GM18499 (cell line): ENCODE measurements around the gene STXBP1.

ENCODE experiments used
- ATAC-seq: cut with Tn5 transposase; IDR thresholded peaks from one replicate; pipeline ENCODE4 v1.9.1; 2021; ENCODE audit warnings: moderate number of reproducible peaks; ENCODE audit not compliant: insufficient read depth, unreplicated experiment

STXBP1 gene

DNA sequence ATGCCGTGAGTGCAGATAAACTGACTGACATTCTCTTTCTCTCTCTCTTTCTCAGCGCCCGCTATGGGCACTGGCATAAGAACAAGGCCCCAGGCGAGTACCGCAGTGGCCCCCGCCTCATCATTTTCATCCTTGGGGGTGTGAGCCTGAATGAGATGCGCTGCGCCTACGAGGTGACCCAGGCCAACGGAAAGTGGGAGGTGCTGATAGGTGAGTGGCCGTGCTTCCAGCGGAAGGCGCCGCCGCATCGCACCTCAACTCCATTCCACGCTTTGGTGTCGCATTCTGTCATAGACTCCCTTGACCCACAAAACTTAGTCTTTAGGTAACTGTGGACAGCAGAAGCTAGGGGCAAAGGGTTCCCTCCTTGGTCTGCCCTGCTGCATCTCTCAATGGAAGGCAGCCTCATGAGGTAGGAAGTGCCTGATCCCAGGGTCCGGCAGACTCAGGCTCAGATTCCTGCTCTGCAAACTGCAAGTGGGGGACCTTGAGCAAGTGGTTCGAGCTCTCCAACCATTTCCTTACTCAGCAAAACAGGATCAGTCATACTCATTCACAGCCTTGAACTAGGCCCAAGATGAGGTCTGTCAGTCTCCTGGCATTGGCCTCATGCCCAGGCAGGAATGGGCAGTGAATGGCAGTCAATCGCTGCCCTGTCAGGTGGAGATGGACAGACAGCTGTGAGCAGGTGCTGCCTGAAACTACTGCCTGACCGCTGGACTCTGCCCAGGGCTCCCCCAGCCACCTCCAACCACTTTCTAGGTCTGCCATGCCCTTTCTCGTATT, 70.5 kb downstream of the STXBP1 start:
- no peak for ATAC-seq

DNA sequence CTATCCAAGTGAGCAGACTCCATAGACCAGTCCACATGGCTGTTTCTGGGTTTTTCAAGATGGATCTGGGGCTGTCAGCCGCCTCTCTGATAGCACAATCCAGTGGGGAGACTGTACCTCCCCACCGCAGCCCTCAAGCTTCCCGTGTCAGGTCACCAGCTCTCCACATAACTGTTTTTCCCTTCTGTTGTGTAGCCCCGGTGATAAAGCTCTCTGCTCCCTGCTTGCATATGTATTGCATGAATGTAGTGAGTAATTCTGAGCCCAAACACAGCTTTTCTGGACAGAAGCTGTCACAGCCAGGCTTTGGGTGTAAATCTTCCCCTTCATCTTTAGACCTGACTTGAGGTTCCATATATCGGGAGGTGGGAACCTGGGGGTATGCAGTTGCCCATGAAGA, 71.6 kb downstream of the STXBP1 start:
- ATAC-seq: no peak

DNA sequence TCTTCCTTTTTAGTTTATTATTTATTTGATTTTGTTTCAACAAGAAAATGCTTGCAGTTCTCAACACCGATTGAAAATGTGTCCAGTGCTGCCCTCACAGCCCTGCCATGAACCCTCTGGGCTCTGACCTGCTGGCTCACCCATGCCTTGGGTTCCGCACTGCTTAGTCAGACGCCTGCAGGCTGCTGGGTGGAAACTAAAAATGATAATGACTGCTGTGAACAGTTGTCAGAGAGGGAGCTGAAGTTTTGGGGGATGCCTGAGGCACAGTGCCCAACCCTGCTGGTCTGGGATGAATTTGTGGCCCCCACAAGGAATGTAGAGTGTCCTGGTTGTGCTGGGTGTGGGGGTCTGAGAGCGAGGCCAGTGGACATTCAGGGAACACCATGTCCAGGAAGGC, 72.5 kb downstream of the STXBP1 start:
- ATAC-seq: no peak

DNA sequence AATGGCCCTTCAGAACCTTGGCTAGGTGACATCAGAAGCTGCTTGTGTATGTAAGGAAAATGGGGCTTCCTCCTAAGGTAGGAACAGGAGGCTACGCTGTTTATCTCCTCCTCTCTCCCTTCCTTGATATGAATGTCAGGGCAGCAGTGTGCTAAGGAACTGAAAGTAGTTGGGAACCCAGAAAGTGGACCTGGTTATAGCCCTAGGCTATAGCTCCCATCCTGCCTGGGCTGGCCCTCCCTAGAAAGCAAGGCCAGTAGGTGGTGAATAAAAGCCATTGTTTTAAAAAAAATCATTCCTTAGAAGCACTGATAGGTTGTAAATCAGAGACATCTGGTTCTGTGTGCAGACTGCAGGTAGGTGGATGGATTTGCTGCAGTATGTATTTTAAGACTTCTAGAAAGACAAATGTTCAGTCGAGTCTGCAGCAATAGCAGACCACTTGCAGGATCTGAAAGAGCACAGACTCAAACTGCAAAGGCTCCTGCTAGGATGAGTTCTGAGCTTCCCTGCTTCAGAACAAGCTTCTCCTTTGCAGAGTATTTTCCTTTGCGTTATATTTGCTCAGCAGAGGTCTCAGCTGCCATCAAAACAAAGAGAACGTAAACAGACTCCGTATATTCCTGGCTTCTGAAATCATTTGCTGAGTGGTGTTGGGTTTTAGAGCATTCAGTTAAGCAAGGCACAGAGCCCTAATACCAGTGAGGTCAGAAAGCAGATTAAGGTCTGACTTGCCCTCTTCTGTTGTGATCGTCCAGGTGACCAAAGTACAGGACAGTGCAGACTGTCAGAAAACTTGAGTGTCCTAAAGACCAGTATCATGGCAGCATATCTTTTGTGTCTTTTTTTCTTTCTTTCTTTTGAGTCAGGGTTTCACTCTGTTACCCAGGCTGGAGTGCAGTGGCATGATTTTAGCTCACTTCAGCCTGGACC, 74.7 kb downstream of the STXBP1 start:
- ATAC-seq: no peak

DNA sequence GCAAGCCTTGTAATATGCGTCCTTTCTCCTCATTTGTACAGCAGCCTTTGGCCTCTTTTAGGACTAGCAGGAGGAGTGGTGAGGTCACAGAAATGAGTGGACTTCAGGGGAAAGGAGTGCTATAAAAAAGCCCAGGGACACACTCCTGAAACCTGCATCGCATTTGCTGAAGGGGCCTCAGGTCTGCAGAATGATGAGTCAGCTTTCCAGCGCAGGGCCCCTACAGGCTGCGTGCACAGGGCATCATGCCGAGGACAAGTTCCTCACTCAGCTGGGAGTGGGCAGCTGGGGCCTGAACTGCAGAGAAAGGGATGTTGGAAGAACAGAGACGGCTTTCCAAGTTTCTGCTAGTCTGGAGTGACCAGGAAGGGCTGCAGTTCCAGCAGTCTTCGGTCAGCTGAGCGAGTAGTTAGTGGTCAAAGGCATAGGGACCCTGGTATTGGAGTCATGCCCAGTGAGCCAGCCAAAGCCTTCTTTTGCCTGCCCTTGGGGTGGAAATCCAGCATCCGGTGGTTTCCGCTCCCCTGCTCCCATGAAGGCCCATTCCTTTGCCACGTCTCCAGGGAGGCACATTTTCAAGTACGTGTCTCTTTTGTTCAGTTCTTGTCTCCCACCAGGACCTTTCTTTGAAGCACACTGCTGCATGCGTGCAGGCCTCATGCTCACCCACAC, 77.4 kb downstream of the STXBP1 start:
- ATAC-seq: no peak

DNA sequence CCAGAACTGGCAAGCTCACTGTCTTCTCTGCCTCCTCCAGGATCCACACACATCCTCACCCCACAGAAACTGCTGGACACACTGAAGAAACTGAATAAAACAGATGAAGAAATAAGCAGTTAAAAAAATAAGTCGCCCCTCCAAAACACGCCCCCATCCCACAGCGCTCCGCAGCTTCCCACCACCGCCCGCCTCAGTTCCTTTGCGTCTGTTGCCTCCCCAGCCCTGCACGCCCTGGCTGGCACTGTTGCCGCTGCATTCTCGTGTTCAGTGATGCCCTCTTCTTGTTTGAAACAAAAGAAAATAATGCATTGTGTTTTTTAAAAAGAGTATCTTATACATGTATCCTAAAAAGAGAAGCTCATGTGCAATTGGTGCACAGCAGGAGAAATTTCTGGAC, 78.7 kb downstream of the STXBP1 start:
- no peak for ATAC-seq

DNA sequence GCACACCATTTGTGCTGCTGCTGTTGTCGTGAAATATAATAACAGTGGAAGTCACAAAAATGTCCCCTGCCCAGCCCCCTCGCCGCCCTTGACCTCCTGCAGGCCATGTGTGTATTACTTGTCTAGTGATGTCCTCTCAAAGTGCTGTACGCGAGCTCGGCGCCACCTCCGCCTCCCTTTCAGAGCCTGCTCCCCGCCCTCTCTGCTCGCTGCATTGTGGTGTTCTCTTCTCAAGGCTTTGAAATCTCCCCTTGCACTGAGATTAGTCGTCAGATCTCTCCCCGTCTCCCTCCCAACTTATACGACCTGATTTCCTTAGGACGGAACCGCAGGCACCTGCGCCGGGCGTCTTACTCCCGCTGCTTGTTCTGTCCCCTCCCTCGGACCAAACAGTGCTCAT, 80.0 kb downstream of the STXBP1 start:
- no peak for ATAC-seq

DNA sequence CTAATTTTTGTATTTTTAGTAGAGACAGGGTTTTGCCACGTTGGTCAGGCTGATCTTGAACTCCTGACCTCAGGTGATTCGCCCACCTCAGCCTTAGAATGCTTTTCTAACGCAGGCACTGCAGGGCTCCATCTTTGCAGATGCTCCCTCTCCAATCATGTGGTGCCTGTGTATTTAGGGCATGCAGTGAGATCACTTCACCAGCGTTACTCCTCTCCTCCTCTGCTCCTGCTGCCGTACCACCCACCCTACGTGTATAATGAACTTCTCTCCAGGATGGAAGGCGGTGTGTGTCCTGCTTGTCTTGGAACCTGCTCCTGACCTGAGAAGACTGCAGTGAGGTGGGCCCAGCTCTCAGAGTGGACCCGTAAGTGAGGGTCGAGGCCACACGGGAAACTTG, 81.1 kb downstream of the STXBP1 start:
- no peak for ATAC-seq

DNA sequence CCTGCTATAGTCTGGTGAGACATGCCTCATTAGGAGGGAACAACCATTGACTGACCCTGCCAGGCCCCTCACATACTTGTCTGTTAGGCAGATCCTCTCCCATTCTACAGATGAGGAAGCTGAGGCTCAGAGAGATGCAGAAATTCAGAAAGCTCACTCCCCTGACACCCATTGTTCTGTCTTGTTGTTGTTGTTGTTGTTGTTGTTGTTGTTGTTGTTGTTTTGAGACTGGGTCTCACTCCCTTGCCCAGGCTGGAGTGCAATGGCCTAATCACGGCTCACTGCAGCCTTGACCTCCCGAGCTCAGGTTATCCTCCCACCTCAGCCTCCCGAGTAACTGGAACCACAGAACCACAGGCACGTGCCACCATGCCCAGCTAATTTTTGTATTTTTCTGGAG, 81.6 kb downstream of the STXBP1 start:
- no peak for ATAC-seq

DNA sequence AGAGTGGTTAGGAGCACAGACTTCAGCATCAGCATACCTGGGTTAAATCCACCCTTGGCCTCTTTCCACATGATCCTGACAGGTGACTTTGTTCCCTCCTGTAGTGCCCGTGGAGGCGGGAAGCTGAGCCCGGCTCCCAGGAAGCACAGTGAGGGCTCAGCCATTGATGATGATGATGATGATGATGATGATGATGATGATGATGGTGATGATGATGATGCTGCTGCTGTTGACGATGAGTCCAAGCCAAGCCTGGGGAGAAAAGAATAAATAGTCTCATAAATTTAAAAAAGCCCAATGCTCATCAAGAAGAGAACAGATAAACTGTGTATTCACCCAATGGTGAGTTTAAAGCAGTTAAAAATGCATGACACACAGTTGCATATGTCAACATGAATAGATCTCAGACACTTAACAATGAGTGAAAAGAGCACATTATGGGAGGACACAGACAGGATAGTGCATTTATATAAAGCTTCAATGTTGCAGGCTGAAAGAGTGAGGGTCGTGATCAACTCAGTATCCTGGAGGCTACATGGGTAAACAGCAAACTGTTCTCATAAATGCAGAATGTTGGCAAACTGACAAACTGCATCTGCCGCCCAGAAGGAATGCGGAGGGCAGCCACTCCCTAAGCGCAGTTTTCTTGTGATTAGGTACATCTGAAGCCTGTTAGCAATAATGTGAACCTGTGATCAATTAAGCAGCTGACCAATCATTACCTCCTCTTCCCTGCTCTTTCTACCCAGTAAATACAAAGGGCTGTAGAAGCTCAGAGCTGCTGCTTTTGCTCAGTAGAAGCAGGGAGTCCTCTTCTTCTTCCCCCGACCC, 83.0 kb downstream of the STXBP1 start:
- no peak for ATAC-seq

DNA sequence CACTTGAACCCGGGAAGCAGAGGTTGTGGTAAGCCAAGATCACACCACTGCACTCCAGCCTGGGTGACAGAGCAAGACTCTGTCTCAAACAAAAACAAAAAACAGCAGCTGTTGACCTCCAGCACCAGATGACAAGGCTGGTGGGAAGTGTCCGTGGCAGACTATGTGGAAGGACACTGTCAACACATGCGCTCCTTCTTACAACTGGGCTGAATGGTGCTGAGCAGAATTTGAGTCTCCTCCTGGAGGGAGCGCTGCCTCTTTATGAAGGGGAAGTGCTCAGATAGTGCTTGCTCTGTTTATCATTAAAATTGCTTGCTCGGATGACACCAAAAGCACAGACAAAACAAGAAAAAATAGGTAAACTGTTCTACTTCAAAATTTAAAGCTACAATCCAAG, 85.5 kb downstream of the STXBP1 start:
- no peak for ATAC-seq

DNA sequence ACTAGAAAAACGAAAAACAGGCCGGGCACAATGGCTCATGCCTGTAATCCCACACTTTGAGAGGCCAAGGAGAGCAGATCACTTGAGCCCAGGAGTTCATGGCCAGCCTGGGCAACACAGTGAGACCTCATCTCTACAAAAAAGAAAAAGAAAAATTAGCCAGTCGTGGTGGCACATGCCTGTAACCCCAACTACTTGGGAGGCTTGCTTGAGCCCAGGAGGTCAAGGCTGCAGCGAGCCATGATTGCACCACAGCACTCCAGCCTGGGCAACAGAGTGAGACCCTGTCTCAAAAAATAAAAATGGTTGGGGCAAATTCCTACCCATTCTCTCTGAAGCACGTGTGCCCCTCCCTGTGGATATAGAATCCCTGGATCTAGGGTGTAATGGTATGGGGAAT, 86.3 kb downstream of the STXBP1 start:
- no peak for ATAC-seq

DNA sequence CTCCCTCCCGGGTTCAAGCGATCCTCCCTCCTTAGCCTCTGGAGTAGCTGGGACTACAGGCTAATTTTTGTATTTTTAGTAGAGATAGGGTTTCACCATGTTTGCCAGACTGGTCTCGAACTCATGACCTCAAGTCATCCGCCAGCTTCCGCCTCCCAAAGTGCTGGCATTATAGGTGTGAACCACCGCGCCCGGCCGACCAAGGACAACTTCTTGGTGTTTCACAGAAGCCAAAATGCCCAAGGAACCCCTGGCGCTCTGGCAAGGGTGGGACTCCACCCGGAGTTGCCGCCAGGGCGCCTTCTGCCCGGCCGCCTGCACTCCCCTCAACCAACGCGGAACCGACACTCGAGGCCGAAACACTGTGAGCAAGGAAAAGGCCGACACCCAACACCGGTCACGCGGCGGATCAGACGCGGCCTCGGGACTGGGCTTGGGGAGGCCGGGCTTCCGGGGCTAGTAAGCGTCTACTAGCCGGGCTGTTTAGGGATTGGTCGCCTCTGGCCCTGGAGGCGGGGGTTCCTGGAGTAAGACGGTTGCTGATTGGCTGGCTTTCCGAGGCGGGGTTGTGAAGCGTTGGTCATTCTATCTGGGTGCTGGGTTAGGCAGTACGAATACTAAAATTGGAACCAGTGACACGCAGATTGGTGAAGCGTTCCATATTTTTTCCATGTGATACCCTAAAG, 87.1 kb downstream of the STXBP1 start:
- no peak for ATAC-seq

DNA sequence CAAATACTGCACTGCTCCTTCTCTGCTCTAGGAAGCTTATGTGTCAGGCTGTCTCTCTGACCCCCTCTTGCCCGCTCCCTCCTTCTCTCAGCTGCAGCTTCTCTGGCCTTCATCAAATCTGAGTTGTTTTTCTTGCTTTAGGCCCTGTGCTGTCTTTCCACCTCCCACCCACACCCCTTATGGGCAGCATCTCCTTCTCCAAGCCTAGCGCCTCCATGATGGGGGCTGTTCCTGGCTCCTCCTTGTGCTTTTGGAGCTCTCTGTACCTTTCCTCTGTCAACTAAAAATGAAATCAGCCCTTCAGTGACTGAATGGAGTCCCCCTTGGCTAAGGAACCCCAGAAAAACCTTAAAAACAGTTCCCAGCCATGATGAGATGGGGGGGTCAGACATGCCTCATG, 88.1 kb downstream of the STXBP1 start:
- ATAC-seq: no peak

DNA sequence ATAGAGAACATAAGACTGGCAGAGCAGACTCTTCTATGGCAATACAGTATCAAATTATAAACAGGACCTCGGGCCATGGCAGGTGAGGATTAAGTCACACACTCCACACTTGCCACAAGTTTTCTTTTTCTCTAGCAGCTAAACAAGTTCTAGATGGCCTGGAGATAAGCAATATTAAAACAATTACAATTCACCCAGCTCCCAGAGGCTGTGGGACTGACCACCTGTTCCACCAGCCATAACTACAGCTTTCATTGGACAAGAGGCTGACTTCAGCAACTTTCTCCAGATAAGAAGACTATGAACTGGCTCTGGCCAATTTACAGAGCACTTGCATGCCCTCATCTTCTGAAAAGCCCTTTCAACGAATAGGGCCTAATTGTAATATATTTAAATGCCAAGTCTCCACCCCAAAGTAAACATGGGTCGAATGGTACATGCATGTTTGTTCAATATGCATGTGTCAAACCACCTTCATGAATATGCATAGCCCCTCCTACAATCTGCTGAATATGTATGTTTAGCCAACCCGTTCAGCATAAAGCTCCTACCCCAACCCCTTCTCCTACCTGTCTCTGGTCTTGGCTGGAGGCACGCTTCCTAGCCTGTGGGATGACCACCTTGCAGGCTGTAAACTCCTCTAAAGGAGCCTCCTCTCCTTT, 88.6 kb downstream of the STXBP1 start:
- ATAC-seq: no peak

DNA sequence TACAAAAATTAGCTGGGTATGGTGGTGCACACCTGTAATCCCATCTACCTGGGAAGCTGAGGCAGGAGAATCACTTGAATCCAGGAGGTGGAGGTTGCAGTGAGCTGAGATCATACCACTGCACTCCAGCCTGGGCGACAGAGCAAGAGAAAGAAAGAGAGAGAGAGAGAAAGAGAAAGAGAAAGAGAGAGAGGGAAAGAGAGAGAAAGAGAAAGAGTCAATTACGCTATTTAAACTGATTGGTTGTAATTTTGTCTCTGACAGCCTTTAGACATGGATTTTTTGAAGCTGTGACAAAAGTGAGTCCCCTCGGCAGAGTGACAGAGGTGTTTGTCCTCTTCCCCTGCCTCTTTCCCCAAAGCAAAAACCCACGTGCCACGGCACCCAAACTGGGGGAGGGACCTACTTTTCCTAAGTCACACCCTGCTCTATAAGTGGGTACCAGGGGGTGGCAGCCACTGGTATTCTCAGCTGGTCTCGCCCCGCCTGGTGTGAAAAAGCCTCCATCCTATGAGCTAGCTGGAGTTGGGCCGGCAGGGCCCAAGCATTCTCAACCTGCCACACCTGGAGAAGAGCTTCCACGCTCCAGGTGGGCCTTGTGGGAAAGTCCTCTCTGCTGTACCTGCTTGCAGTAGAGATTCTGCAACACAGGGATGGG, 91.3 kb downstream of the STXBP1 start:
- ATAC-seq: no peak

DNA sequence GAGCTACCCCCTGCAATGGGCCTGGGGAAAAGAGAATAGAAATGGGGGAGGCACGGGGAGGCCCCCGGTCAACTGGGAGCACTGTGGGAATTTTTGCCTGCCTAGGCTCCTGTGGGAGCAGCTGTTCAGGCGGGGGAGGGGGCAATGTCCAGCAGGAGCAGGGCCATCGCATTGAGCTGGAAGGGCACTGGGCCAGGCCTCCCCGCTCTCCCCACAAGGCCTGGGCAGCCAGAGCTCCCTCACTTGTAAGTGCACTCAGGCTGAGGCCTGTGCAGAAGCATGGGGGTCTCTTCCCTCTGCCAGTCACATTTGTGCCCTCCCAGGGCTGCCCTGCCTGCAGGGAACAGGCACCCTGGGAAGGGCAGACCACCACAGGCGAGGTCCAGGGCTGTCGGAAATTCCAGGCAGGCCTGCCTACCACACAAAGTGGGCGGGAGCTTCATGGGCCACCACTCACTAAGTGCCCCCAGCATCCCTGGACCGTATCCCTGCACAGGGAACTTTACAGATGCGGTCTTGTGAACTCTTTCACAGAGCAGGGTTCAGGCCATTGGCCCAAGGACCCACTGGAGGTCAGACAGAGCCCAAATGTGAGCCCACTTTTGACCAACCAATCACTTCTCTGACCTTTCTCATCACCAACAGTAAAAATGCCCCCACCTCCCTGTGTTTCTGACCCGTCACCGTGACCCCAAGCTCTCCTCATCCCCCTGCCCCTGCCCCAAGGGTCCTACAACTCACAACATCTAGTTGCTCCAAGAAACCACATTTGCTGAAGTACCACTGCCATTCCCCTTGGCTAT, 93.7 kb downstream of the STXBP1 start:
- ATAC-seq: no peak

DNA sequence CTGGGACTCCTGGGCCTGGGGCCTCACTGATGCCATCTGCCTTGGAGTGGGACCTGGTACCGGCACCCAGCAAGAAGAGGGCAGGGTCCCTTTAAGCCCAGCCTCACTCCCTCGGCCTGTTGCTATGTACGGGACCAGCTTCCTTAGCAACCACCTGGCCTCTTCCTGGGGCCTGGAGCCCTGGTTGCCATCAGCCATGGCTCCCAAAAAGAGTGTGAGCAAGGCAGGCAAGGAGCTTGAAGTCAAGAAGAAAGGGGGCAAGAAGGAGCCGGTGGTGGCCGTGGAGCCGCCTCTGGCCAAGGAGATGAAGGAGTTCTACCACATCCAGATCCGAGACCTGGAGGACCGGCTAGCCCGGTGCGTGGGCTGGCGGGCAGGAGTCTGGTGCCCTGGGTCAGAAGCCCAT, 94.8 kb downstream of the STXBP1 start, which contains the start of gene CFAP157:
CFAP157 (plus strand) TSS at position 153 of the 406 bp plus-strand sequence; CDS start at position 197, 44 bp downstream.
- no peak for ATAC-seq
